LNCaP clone FGC (cell line): ENCODE measurements around the gene SH2D3C.
A peak's percentile ranks its signal among the peaks of the same experiment; 100 is the strongest.

Experiments
- DNase-seq: peaks from one replicate; pipeline ENCODE4 v3.0.0-alpha.2; 2011; ENCODE audit warnings: low read depth
- H3K4me3 ChIP-seq: 2 replicates; pipeline ENCODE4 v1.5.1; 2011; ENCODE audit warnings: mild to moderate bottlenecking, low read depth, low read length, control low read depth
- TF ChIP-seq, protein P1 (sequence below): IDR thresholded peaks from 2 replicates; pipeline ENCODE4 v1.5.1; 2012; ENCODE audit warnings: mild to moderate bottlenecking; ENCODE audit not compliant: control insufficient read depth, insufficient read depth; ENCODE audit errors: extremely low read depth

Gene SH2D3C

DNA sequence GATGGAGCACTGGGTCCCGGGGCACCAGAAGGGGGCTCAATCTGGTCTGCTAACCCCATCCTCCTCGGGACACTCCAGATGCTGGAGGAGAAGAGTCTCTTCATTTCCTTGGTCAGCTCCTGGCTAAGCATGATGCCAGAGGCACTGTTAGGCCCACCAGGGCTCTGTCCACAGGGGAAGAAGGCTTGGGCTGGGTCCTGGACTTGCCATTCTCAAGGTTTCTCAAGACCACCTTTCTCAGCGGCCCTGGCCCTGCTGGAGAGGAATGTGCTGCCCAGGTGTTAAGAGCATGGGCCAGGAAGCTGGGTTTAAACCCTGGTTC lies 7.9 kb downstream of the SH2D3C start:
- DNase-seq = no peak
- H3K4me3 ChIP-seq = peak overlapping the region; percentile 47
- TF ChIP-seq, protein P1, sequence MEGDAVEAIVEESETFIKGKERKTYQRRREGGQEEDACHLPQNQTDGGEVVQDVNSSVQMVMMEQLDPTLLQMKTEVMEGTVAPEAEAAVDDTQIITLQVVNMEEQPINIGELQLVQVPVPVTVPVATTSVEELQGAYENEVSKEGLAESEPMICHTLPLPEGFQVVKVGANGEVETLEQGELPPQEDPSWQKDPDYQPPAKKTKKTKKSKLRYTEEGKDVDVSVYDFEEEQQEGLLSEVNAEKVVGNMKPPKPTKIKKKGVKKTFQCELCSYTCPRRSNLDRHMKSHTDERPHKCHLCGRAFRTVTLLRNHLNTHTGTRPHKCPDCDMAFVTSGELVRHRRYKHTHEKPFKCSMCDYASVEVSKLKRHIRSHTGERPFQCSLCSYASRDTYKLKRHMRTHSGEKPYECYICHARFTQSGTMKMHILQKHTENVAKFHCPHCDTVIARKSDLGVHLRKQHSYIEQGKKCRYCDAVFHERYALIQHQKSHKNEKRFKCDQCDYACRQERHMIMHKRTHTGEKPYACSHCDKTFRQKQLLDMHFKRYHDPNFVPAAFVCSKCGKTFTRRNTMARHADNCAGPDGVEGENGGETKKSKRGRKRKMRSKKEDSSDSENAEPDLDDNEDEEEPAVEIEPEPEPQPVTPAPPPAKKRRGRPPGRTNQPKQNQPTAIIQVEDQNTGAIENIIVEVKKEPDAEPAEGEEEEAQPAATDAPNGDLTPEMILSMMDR = no peak

DNA sequence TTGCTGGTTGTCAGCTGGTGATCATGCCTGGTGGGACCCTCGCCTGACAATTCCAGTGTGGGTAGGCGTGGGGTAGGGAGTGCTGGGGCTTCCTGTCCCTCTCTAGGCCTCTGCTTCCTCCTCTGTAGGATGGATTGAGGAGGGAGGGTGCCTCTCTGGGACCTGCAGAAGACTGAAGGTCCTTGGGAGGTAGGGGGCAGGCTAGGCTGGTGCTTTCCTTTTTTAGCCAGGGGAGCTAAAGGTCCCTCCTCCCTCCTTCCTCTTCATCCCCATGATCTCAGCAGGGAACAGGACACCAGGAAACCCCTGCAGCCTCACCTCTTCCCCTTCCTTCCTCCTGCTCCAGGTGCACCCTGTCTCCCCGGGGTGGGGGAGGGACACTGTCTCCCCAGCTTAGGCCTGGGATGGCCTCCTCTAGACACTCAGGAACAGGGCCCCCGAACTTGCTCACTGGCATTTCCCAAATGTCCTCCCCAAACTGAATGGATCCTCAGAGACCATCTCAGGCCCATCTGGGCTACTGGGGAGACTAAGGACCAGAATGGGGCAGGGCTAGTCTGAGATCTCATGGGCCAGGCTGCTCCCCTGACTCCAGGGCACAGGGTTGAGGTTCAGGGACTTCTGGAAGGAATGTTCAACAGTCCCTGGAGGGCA lies 8.4 kb downstream of the SH2D3C start:
- no peak overlapping the region for H3K4me3 ChIP-seq
- no peak for DNase-seq
- TF ChIP-seq, protein P1 = no peak

DNA sequence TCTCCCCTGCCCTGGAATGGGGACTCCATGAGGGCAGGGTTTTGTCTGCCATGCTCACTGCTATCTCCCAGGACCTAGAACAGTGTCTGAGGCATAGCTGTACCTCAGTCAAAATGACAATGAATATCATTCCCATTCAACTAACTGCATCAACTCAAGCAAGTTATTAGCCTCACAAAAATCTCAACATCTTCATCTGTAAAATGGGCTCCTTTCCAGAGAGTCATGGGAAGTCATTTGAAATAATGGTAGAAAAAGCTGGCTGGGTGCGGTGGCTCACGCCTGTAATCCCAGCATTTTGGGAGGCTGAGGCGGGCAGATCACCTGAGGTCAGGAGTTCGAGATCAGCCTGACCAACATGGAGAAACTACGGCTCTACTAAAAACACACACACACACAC lies 9.4 kb downstream of the SH2D3C start:
- DNase-seq = no peak
- H3K4me3 ChIP-seq = no peak overlapping the region
- TF ChIP-seq, protein P1 = no peak

DNA sequence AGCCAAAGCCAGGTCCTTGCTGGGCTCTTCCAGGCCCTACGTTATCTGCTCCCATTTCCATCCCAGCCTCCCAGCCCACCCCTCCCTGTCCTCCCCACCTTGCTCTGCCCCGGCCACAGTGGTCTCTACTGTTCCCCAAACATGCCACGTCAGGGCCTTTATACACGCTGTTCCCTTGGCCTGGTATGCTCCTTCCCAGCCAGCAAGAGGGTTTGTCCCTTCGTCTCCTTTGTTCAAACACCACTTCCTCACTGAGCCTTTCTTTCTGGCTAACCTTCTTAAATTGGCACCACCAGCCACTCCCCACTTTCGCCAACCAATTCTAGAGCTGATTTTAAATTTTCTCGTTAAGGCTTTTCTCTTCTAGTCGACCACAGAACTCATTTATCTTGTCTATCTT lies 9.8 kb downstream of the SH2D3C start:
- DNase-seq = no peak

DNA sequence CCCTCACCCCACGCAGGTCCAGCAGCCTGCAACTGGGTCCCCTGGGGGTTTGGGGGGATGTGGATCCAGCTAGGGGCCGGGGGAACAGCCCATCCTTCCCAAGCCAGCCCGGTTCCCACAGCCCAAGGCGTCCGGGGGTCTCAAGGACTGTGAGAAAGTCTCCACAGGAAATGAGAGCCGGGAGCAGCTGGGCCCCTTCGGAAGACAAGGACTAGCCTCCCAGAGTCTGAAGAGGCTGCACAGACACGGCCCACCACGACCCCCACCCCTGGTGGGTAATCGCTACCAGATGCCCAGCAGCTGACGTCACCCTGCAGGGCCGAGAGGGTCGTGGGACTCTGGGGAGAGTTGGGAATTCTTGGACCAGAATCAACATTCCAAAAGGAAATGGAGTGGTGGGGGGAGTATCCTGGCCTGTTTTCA lies 10.5 kb downstream of the SH2D3C start:
- TF ChIP-seq, protein P1 = no peak
- no peak for DNase-seq
- no peak overlapping the region for H3K4me3 ChIP-seq

More for the DNA sequence above, 9.8 kb downstream of the SH2D3C start:
- TF ChIP-seq, protein P1 = no peak
- H3K4me3 ChIP-seq = no peak overlapping the region

GRCh38 chr9:127767410-127767809 lies 11.1 kb downstream of the SH2D3C start:
- no peak overlapping the region for H3K4me3 ChIP-seq
- no peak for DNase-seq
- TF ChIP-seq, protein P1 = no peak

- TF ChIP-seq, protein P1 = no peak
- no peak for DNase-seq
- H3K4me3 ChIP-seq = no peak overlapping the region
These were observed 13.0 kb downstream of the SH2D3C start for GRCh38 chr9:127765418-127765817.
